ENCODE data around the gene SLC38A8. TPM values are rescaled to one million over a fixed set of nuclear protein-coding genes. Genes with fewer than 3 reads are reported as not detected.

Gene SLC38A8
- total and polyA plus RNA-seq, 4 donors = 1.2 TPM; not detected in 3

DNA sequence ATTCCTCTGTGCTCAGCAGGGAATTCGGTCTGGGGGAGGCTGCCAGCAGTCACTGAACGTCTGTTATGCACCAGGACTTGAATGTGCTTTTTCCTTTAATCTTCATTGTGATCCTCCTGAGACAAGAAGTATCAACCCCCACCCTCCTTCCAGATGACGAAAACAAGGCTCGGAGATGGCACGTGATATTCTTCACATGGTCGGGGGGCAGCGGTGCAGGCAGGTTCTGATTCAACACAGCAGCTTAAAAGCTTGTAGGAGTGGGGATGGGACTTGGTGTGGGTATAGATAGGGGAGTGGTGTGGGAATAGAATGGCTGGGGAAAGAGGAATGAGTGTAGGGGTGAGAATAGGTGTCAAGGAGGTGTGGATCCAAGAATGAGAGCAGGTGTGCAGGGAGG is 68.1 kb downstream of the SLC38A8 start:
- TF ChIP-seq CTCF (IDR thresholded peaks at IDR 0.05; ENCODE audit: control extremely low read depth, extremely low read depth) = no peak
- H3K9me3 ChIP-seq (ENCODE audit: control insufficient read depth in 4 of 4, insufficient read depth in 3 of 4, low read length in 3 of 4) = peaks cover 0 to 9% (median 2%) of the 10 kb centered on the region in 4 donors
- H3K36me3 ChIP-seq (ENCODE audit: control insufficient read depth in 4 of 4, insufficient read depth in 4 of 4, low read length in 4 of 4) = no peaks in the 10 kb centered on the region
- no peaks in the 10 kb centered on the region for H3K4me1 ChIP-seq (ENCODE audit: control insufficient read depth in 5 of 5, insufficient read depth in 5 of 5, low read length in 5 of 5)
- H3K4me3 ChIP-seq = no peak overlapping the region
- H3K9ac ChIP-seq (ENCODE audit: insufficient read depth in 1 of 2, low read length in 2 of 2) = no peak overlapping the region
- DNase-seq (no peak), ATAC-seq (ENCODE audit: insufficient read depth, low FRiP score) (no peak)
- peaks cover 0 to 8% (median under 1%) of the 10 kb centered on the region in 3 donors for H3K27me3 ChIP-seq (ENCODE audit: control insufficient read depth in 3 of 3, insufficient read depth in 3 of 3, low read length in 2 of 3)
- H3K27ac ChIP-seq (ENCODE audit: low read depth in 1 of 2, low read length in 1 of 2) = no peak overlapping the region
- WGBS, 2 donors = 58 to 62% methylated on average over 7 of the region's 7 CpGs

- H3K27ac ChIP-seq (ENCODE audit: low read depth in 1 of 2, low read length in 1 of 2) = no peak overlapping the region
- WGBS, 2 donors = 80 to 85% methylated on average over 22 of the region's 22 CpGs
These were observed 68.8 kb downstream of the SLC38A8 start for GRCh38 chr16:83973581-83974385.

GRCh38 chr16:83973077-83973476 is 69.5 kb downstream of the SLC38A8 start:
- DNase-seq = no peak
- no peak for TF ChIP-seq CTCF (IDR thresholded peaks at IDR 0.05; ENCODE audit: control extremely low read depth, extremely low read depth)
- H3K36me3 ChIP-seq (ENCODE audit: control insufficient read depth in 4 of 4, insufficient read depth in 4 of 4, low read length in 4 of 4) = no peaks in the 10 kb centered on the region
- H3K27me3 ChIP-seq (ENCODE audit: control insufficient read depth in 3 of 3, insufficient read depth in 3 of 3, low read length in 2 of 3) = peaks cover 0 to 15% (median 7%) of the 10 kb centered on the region in 3 donors
- no peak overlapping the region for H3K4me3 ChIP-seq
- H3K4me1 ChIP-seq (ENCODE audit: control insufficient read depth in 5 of 5, insufficient read depth in 5 of 5, low read length in 5 of 5) = no peaks in the 10 kb centered on the region
- H3K9ac ChIP-seq (ENCODE audit: insufficient read depth in 1 of 2, low read length in 2 of 2) = no peak overlapping the region
- H3K9me3 ChIP-seq (ENCODE audit: control insufficient read depth in 4 of 4, insufficient read depth in 3 of 4, low read length in 3 of 4) = peaks cover 0 to 2% (median 0%) of the 10 kb centered on the region in 4 donors
- ATAC-seq (ENCODE audit: insufficient read depth, low FRiP score) = no peak
- no peak overlapping the region for H3K27ac ChIP-seq (ENCODE audit: low read depth in 1 of 2, low read length in 1 of 2)
- WGBS, 2 donors = 81 to 87% methylated on average over 10 of the region's 10 CpGs

More at GRCh38 chr16:83973581-83974385, 68.8 kb downstream of the SLC38A8 start:
- Histone ChIP-seq H3K4me3 (no peak overlapping the region), H3K27me3 (ENCODE audit: control insufficient read depth in 3 of 3, insufficient read depth in 3 of 3, low read length in 2 of 3) (peaks cover 0 to 15% (median 7%) of the 10 kb centered on the region in 3 donors), H3K9ac (ENCODE audit: insufficient read depth in 1 of 2, low read length in 2 of 2) (no peak overlapping the region), H3K9me3 (ENCODE audit: control insufficient read depth in 4 of 4, insufficient read depth in 3 of 4, low read length in 3 of 4) (peaks cover 0 to 9% (median 2%) of the 10 kb centered on the region in 4 donors), H3K36me3 (ENCODE audit: control insufficient read depth in 4 of 4, insufficient read depth in 4 of 4, low read length in 4 of 4) (no peaks in the 10 kb centered on the region), H3K4me1 (ENCODE audit: control insufficient read depth in 5 of 5, insufficient read depth in 5 of 5, low read length in 5 of 5) (no peaks in the 10 kb centered on the region)
- no peak for TF ChIP-seq CTCF (IDR thresholded peaks at IDR 0.05; ENCODE audit: control extremely low read depth, extremely low read depth)
- no peak for DNase-seq
- no peak for ATAC-seq (ENCODE audit: insufficient read depth, low FRiP score)

Data from lung (tissue), 12 donors.